ENCODE data around the gene CLCF1.

The CLCF1 gene

DNA sequence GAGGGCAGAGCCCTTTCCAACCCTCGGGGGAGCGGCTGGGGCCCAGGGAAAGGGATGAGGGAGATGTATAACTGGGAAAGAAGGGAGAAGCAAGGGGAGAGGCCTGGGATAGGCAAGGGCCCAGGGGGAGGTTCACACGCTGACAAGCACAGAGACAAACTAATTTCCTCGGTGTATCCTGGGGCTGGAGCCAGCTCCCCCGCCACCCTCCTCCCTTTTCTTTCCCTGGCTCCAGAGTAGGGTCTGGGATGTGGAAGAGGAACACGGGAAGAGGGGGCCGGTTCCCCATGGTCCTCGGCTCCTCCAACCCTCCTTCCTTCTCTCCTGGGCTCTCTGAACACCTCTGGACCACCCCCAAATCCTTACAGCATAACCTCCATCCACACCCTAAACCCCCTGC is 6.9 kb downstream of the CLCF1 start:
- Histone ChIP-seq H3F3A (ENCODE audit: insufficient read depth, low read length) (no peaks in the 10 kb centered on the region), H4K20me1 (ENCODE audit: insufficient read depth, low read length) (no peaks in the 10 kb centered on the region), H3K4me2 (ENCODE audit: low read length) (no peak overlapping the region), H3K4me3 (ENCODE audit: low read depth, low read length, poor library complexity, severe bottlenecking) (no peak overlapping the region), H3K9me2 (ENCODE audit: low read depth, low read length) (no peaks in the 10 kb centered on the region), H3K36me3 (ENCODE audit: insufficient read depth, low read length) (no peaks in the 10 kb centered on the region), H3K27ac (ENCODE audit: low read depth, low read length, poor library complexity, severe bottlenecking) (no peak overlapping the region), H3K4me1 (ENCODE audit: insufficient read depth, low read length, severe bottlenecking) (peaks cover 10% of the 10 kb centered on the region), H3K27me3 (ENCODE audit: insufficient read depth, low read length) (peaks cover 11% of the 10 kb centered on the region; the same call in 1 of the 2 replicates), H3K9ac (ENCODE audit: low read length) (no peak overlapping the region), H2AFZ (ENCODE audit: low read length) (no peak overlapping the region), H3K9me3 (ENCODE audit: low read length) (no peaks in the 10 kb centered on the region), H3K79me2 (ENCODE audit: insufficient read depth, low read length) (no peaks in the 10 kb centered on the region)
- TF ChIP-seq, protein P1, sequence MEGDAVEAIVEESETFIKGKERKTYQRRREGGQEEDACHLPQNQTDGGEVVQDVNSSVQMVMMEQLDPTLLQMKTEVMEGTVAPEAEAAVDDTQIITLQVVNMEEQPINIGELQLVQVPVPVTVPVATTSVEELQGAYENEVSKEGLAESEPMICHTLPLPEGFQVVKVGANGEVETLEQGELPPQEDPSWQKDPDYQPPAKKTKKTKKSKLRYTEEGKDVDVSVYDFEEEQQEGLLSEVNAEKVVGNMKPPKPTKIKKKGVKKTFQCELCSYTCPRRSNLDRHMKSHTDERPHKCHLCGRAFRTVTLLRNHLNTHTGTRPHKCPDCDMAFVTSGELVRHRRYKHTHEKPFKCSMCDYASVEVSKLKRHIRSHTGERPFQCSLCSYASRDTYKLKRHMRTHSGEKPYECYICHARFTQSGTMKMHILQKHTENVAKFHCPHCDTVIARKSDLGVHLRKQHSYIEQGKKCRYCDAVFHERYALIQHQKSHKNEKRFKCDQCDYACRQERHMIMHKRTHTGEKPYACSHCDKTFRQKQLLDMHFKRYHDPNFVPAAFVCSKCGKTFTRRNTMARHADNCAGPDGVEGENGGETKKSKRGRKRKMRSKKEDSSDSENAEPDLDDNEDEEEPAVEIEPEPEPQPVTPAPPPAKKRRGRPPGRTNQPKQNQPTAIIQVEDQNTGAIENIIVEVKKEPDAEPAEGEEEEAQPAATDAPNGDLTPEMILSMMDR (IDR thresholded peaks at IDR 0.05; ENCODE audit: low read length), result no peak
- TF ChIP-seq EZH2 (IDR thresholded peaks at IDR 0.05; ENCODE audit: borderline replicate concordance, low read length), result no peak

DNA sequence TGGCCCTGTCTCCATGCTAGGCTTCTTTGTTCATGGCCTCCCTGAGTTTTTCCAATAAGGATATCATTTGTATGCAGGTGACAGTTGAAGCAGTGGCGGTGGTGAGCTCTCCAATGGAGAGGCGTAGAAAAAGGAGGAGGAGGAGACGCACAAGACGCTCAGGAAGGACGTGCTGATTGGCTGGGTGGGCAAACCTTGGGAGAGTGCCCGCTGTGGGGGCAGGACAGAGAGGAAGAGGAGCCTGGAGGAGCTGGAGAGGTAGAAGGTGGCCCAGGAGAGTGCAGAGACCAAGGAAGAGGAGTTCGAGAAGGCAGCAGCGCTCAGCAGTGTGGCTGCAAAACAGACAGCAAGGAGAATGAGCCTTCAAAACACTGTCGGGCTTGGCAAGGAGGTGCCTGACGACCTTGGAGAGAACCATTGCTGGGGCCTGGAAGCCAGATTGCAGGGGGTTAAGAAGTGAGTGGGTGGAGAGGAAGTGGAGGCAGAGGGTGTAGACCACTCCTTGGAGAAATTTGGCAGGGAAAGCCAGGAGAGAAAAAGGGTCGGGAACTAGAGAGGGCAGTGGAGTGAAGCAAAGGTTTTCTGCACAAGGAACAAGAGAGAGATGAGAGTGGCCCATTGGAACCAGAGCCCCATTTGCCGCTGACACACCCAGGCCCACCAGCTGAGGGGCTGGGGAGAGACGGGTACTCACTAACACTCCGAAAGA is 7.5 kb downstream of the CLCF1 start:
- no peak overlapping the region for H3K27ac ChIP-seq (ENCODE audit: low read depth, low read length, poor library complexity, severe bottlenecking)
- TF ChIP-seq EZH2 (IDR thresholded peaks at IDR 0.05; ENCODE audit: borderline replicate concordance, low read length), result no peak
- TF ChIP-seq, protein P1 (IDR thresholded peaks at IDR 0.05; ENCODE audit: low read length), result no peak
- H3K36me3 ChIP-seq (ENCODE audit: insufficient read depth, low read length), result no peaks in the 10 kb centered on the region
- no peaks in the 10 kb centered on the region for H3K9me3 ChIP-seq (ENCODE audit: low read length)
- H3K4me1 ChIP-seq (ENCODE audit: insufficient read depth, low read length, severe bottlenecking), result peaks cover 10% of the 10 kb centered on the region
- no peaks in the 10 kb centered on the region for H3F3A ChIP-seq (ENCODE audit: insufficient read depth, low read length)
- no peaks in the 10 kb centered on the region for H3K9me2 ChIP-seq (ENCODE audit: low read depth, low read length)
- no peak overlapping the region for H3K4me3 ChIP-seq (ENCODE audit: low read depth, low read length, poor library complexity, severe bottlenecking)
- no peaks in the 10 kb centered on the region for H3K79me2 ChIP-seq (ENCODE audit: insufficient read depth, low read length)
- H3K4me2 ChIP-seq (ENCODE audit: low read length), result no peak overlapping the region
- H3K9ac ChIP-seq (ENCODE audit: low read length), result no peak overlapping the region
- H2AFZ ChIP-seq (ENCODE audit: low read length), result no peak overlapping the region
- no peaks in the 10 kb centered on the region for H4K20me1 ChIP-seq (ENCODE audit: insufficient read depth, low read length)
- H3K27me3 ChIP-seq (ENCODE audit: insufficient read depth, low read length), result peaks cover 9% of the 10 kb centered on the region; the same call in 1 of the 2 replicates

DNA sequence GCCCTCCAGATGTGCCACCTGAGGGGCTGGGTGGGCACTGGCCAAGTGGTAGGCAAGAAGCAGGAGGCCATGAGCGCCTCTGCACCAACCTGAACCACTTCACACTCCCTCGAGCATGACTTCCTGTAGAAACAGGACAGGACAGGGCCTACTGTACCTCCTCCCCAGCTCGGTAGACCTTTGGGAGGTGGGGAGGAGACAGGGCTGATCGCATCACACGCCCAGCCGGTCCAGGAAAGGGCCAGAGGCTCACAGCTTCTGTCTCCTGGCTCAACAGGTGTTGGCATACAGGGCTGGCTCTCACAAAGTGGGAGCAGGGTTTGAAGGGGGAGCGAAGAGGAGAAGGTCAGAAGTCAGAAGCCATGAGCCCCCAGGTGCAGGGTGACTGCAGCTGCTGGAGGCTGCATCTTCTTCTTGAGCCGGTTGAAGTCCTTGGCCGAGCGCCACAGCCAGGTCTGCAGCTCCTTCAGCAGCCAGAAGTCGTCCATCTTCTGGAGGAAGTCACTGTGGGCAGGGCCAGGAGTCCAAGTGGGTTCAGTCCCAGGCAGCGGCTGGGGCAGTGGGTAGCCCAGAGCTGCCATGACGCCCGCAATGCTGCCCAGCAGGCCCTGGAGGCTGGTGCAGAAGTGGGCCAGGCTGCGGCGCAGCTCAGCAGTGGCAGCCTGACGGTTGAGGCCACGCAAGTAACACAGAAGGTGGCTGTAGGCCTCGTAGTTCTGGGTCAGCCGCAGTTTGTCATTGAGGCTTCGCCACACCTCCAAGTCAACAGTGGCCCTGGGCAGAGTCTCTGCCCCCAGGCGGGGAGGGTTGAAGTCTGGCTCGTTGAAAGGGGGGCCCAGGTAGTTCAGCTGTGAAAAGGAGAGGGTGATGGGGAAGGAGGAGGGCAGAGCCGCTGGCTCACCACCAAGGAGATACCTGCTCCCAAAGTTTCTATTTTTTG is 8.3 kb downstream of the CLCF1 start:
- Histone ChIP-seq H3K4me3 (ENCODE audit: low read depth, low read length, poor library complexity, severe bottlenecking) (no peak overlapping the region), H3K4me2 (ENCODE audit: low read length) (no peak overlapping the region), H3K9ac (ENCODE audit: low read length) (no peak overlapping the region), H3K9me3 (ENCODE audit: low read length) (no peaks in the 10 kb centered on the region), H3K9me2 (ENCODE audit: low read depth, low read length) (no peaks in the 10 kb centered on the region), H3K27me3 (ENCODE audit: insufficient read depth, low read length) (peaks cover 7% of the 10 kb centered on the region; the same call in 1 of the 2 replicates), H3F3A (ENCODE audit: insufficient read depth, low read length) (no peaks in the 10 kb centered on the region), H4K20me1 (ENCODE audit: insufficient read depth, low read length) (no peaks in the 10 kb centered on the region), H3K4me1 (ENCODE audit: insufficient read depth, low read length, severe bottlenecking) (peaks cover 10% of the 10 kb centered on the region), H2AFZ (ENCODE audit: low read length) (no peak overlapping the region), H3K79me2 (ENCODE audit: insufficient read depth, low read length) (no peaks in the 10 kb centered on the region), H3K27ac (ENCODE audit: low read depth, low read length, poor library complexity, severe bottlenecking) (no peak overlapping the region), H3K36me3 (ENCODE audit: insufficient read depth, low read length) (no peaks in the 10 kb centered on the region)
- TF ChIP-seq, protein P1 (IDR thresholded peaks at IDR 0.05; ENCODE audit: low read length), result no peak
- TF ChIP-seq EZH2 (IDR thresholded peaks at IDR 0.05; ENCODE audit: borderline replicate concordance, low read length), result no peak

All from OCI-LY1 (cell line).